H1 (cell line): ENCODE measurements around the gene ZNF292. TPM values are rescaled to one million over a fixed set of nuclear protein-coding genes. Genes with fewer than 3 reads are reported as not detected.

Experiments used
- CTCF ChIA-PET: fragments of 300-600 bp; sonication (Branson Sonifier 250); formaldehyde crosslinking; loops from one replicate; lab custom pipeline; 2021; ENCODE audit not compliant: partially characterized antibody; lab: Charles Lee
- POLR2A ChIA-PET: fragments of 300-600 bp; sonication (Branson Sonifier 250); formaldehyde crosslinking; loops from one replicate; lab custom pipeline; 2021; ENCODE audit warnings: inconsistent platforms; ENCODE audit not compliant: partially characterized antibody; lab: Charles Lee
- DNase-seq, 2 experiments: peaks; one replicate each; pipeline versions ENCODE4 v3.0.0 to v3.0.0-alpha.2; 2010 to 2022; ENCODE audit warnings: low spot score in 2 of 2, low read depth in 1 of 2, mixed read lengths in 1 of 2
- FAIRE-seq: peaks from 2 replicates; lab custom pipeline; 2011; peaks lifted over from hg19 to GRCh38; lab: Jason Lieb, UNC
- H2AFZ ChIP-seq: 2 replicates; pipeline ENCODE4 v1.8.1; 2012; ENCODE audit warnings: low read length, inconsistent platforms
- H2AK5ac ChIP-seq: 2 replicates; pipeline ENCODE4 v1.6.1; 2013; ENCODE audit warnings: low read depth, low read length
- H2BK120ac ChIP-seq: replicated peaks from 2 replicates; pipeline ENCODE3; 2013; ENCODE audit warnings: low read depth, low read length, inconsistent platforms
- H2BK12ac ChIP-seq: 2 replicates; pipeline ENCODE4 v1.6.1; 2013; ENCODE audit warnings: low read depth, low read length
- H2BK15ac ChIP-seq: 2 replicates; pipeline ENCODE4 v1.6.1; 2013; ENCODE audit warnings: low read length
- H2BK20ac ChIP-seq: 2 replicates; pipeline ENCODE4 v1.6.1; 2013; ENCODE audit warnings: low read length
- H2BK5ac ChIP-seq: 2 replicates; pipeline ENCODE4 v1.6.1; 2013; ENCODE audit warnings: low read depth, low read length
- H3K14ac ChIP-seq: 2 replicates; pipeline ENCODE4 v1.6.1; 2013; ENCODE audit warnings: inconsistent platforms; ENCODE audit not compliant: insufficient read length
- H3K18ac ChIP-seq: 2 replicates; pipeline ENCODE4 v1.6.1; 2013; ENCODE audit warnings: low read length; ENCODE audit errors: extremely low read depth
- H3K23ac ChIP-seq: 2 replicates; pipeline ENCODE4 v1.6.1; 2013; ENCODE audit warnings: inconsistent platforms; ENCODE audit not compliant: insufficient read length
- H3K23me2 ChIP-seq: 2 replicates; pipeline ENCODE4 v1.6.1; 2013; ENCODE audit warnings: low read depth, low read length
- H3K27ac ChIP-seq: 2 replicates; pipeline ENCODE4 v1.6.1; 2011; ENCODE audit warnings: low read depth, low read length, inconsistent platforms
- H3K27me3 ChIP-seq, 4 experiments: replicated peaks in 1 of 4; 1 replicate in 1 of 4; 2 replicates in 3 of 4; pipeline versions ENCODE4 v1.6.1 to v1.8.1; 2011 to 2013; ENCODE audit warnings: low read length in 3 of 4, mild to moderate bottlenecking in 3 of 4, inconsistent platforms in 2 of 4, mixed read lengths in 2 of 4, moderate library complexity in 1 of 4; ENCODE audit not compliant: control insufficient read depth in 3 of 4, insufficient read depth in 3 of 4; ENCODE audit errors: extremely low read depth in 1 of 4
- H3K36me3 ChIP-seq, 4 experiments: 2 replicates each; pipeline versions ENCODE4 v1.6.1 to v1.8.1; 2011 to 2013; ENCODE audit warnings: mild to moderate bottlenecking in 4 of 4, low read length in 3 of 4, moderate library complexity in 2 of 4, control low read depth in 1 of 4, inconsistent platforms in 1 of 4; ENCODE audit not compliant: insufficient read depth in 4 of 4, control insufficient read depth in 2 of 4
- H3K4ac ChIP-seq: replicated peaks from 2 replicates; pipeline ENCODE3; 2013; ENCODE audit warnings: low read length, low read depth, mixed read lengths, inconsistent platforms; ENCODE audit not compliant: insufficient read length
- H3K4me1 ChIP-seq, 4 experiments: replicated peaks in 1 of 4; 1 replicate in 1 of 4; 2 replicates in 3 of 4; pipeline versions ENCODE4 v1.6.1 to v1.8.1; 2011 to 2013; ENCODE audit warnings: low read length in 3 of 4, inconsistent platforms in 2 of 4, mixed read lengths in 1 of 4; ENCODE audit not compliant: insufficient read depth in 4 of 4, control insufficient read depth in 3 of 4
- H3K4me2 ChIP-seq, 2 experiments: 2 replicates each; pipeline versions ENCODE4 v1.6.1 to v1.8.1; 2011 to 2013; ENCODE audit warnings: low read depth in 2 of 2, low read length in 2 of 2, control low read depth in 1 of 2, inconsistent platforms in 1 of 2, mild to moderate bottlenecking in 1 of 2; ENCODE audit not compliant: insufficient read depth in 1 of 2
- H3K4me3 ChIP-seq, 4 experiments: fragments of 200-600, 300-600 bp in 1 of 4; sonication (generic), shearing (Covaris generic), sonication (Bioruptor Twin) in 1 of 4; 2 replicates each; pipeline versions ENCODE4 v1.5.1 to v1.8.1; 2011 to 2016; ENCODE audit warnings: low read length in 4 of 4, low read depth in 3 of 4, control low read depth in 2 of 4, inconsistent platforms in 2 of 4, mild to moderate bottlenecking in 2 of 4, mixed read lengths in 1 of 4, moderate library complexity in 1 of 4; ENCODE audit not compliant: insufficient read depth in 2 of 4; ENCODE audit errors: extremely low read depth in 1 of 4
- H3K56ac ChIP-seq: replicated peaks from 2 replicates; pipeline ENCODE3; 2013; ENCODE audit warnings: low read depth, mild to moderate bottlenecking, mixed read lengths, low read length, inconsistent platforms; ENCODE audit not compliant: insufficient read length
- H3K79me1 ChIP-seq: 2 replicates; pipeline ENCODE4 v1.6.1; 2013; ENCODE audit warnings: low read depth, low read length, control low read depth
- H3K79me2 ChIP-seq, 2 experiments: 2 replicates each; pipeline versions ENCODE4 v1.6.1 to v1.8.1; 2012 to 2013; ENCODE audit warnings: low read length in 2 of 2, mild to moderate bottlenecking in 2 of 2, inconsistent platforms in 1 of 2; ENCODE audit not compliant: insufficient read depth in 2 of 2, control insufficient read depth in 1 of 2
- H3K9ac ChIP-seq, 4 experiments: replicated peaks in 1 of 4; 1 replicate in 1 of 4; 2 replicates in 3 of 4; pipeline versions ENCODE4 v1.6.1 to v1.8.1; 2011 to 2013; ENCODE audit warnings: low read depth in 3 of 4, low read length in 3 of 4, control low read depth in 2 of 4, mild to moderate bottlenecking in 2 of 4, moderate library complexity in 2 of 4, inconsistent platforms in 1 of 4; ENCODE audit errors: extremely low read depth in 1 of 4
- H3K9me3 ChIP-seq, 2 experiments: 2 replicates each; pipeline versions ENCODE4 v1.6.1 to v1.8.1; 2012 to 2013; ENCODE audit warnings: mild to moderate bottlenecking in 2 of 2, moderate library complexity in 2 of 2, control low read depth in 1 of 2, inconsistent platforms in 1 of 2, low read depth in 1 of 2, low read length in 1 of 2, mixed read lengths in 1 of 2; ENCODE audit not compliant: insufficient read depth in 2 of 2
- H4K20me1 ChIP-seq, 2 experiments: replicated peaks in 1 of 2; 2 replicates each; pipeline versions ENCODE3 to v1.8.1; 2011 to 2013; ENCODE audit warnings: inconsistent platforms in 2 of 2, low read length in 2 of 2, mild to moderate bottlenecking in 1 of 2; ENCODE audit not compliant: insufficient read depth in 2 of 2, control insufficient read depth in 1 of 2
- H4K5ac ChIP-seq: 2 replicates; pipeline ENCODE4 v1.6.1; 2013; ENCODE audit warnings: low read length, low read depth, mixed read lengths, inconsistent platforms; ENCODE audit not compliant: insufficient read length
- H4K8ac ChIP-seq: 2 replicates; pipeline ENCODE4 v1.8.0; 2013; ENCODE audit warnings: mild to moderate bottlenecking, moderate library complexity, low read length, inconsistent platforms; ENCODE audit not compliant: insufficient read depth; ENCODE audit errors: extremely low read depth
- H4K91ac ChIP-seq: replicated peaks from 2 replicates; pipeline ENCODE3; 2013; ENCODE audit warnings: low read length, mixed read lengths, inconsistent platforms; ENCODE audit not compliant: insufficient read length
- E2F6 ChIP-seq: IDR thresholded peaks from 2 replicates; pipeline ENCODE4 v1.6.1; 2012; ENCODE audit warnings: inconsistent platforms
- USF2 ChIP-seq: IDR thresholded peaks from 2 replicates; pipeline ENCODE4 v1.6.1; 2011; ENCODE audit warnings: low read length, improper control_type of control experiment
- WGBS, 2 experiments: shearing (Covaris generic) in 1 of 2; methylation state at CpG; one replicate each; pipeline versions ENCODE4 v1.1.6 to v1.1.7; 2013 to 2015; ENCODE audit warnings: low lambda C conversion rate in 2 of 2, mixed read lengths in 2 of 2, inconsistent platforms in 1 of 2, low coverage in 1 of 2, missing lambda C conversion rate in 1 of 2; ENCODE audit not compliant: insufficient replicate concordance in 2 of 2, insufficient coverage in 1 of 2, insufficient read length in 1 of 2; ENCODE audit errors: extremely low coverage in 1 of 2, missing lambda C conversion rate in 1 of 2; 5-methylcytosine and 5-hydroxymethylcytosine counted together
- polyA plus RNA-seq, 7 experiments: library from polyadenylated mRNA; depleted of rRNA in 3 of 7; stranded (reverse) in 5 of 7; unstranded in 2 of 7; fragments of >200 nt in 5 of 7; fragments of 200-250 nt in 2 of 7; gene quantifications; 1 replicate in 5 of 7; 2 replicates in 1 of 7; 4 replicates in 1 of 7; pipeline versions ENCODE4 v1.2.1 to v1.2.3, GENCODE V29; 2011 to 2013; ENCODE audit warnings: missing spikeins in 2 of 7, mixed read lengths in 2 of 7
- total RNA-seq: library from RNA; stranded (reverse); fragmentation: NEBNext Ultra II Directional; extraction: Animal tissue kit (Norgen Biotek cat#: 25700); gene quantifications from 2 replicates; pipeline ENCODE4 v1.2.1, GENCODE V29; 2021

Gene ZNF292
- total and polyA plus RNA-seq, 2 of the 8 experiments (the other 6 are each of a cell fraction or from before 2014, with no cell fraction given): 6.8 to 44.2 TPM

- no peak for TF ChIP-seq USF2
- TF ChIP-seq E2F6: 0 out of 2 replicates have a peak, but pooled peaks have one; percentile 25
- no peak overlapping the region for H3K27ac ChIP-seq
- POLR2A ChIA-PET: no interaction called here
Observed at GRCh38 chr6:87122477-87122876, 32.9 kb upstream of the ZNF292 start.

More at GRCh38 chr6:87122477-87122876, 32.9 kb upstream of the ZNF292 start:
- no peak overlapping the region for H4K5ac ChIP-seq
- no peaks in the 10 kb centered on the region for H3K36me3 ChIP-seq
- no peak overlapping the region for H4K91ac ChIP-seq
- no peak overlapping the region for H2AK5ac ChIP-seq
- H2BK15ac ChIP-seq: no peak overlapping the region
- no peak overlapping the region for H2BK120ac ChIP-seq
- no peak overlapping the region for H2BK12ac ChIP-seq
- WGBS, 2 experiments: 82% methylated on average over 40 of the region's 51 CpGs; no CpG with 5 or more reads in 1 of the 2 experiments
- no peak overlapping the region for H3K56ac ChIP-seq
- FAIRE-seq (no peak), DNase-seq (no peak)
- H3K4me3 ChIP-seq: 0 out of 8 replicates have a peak overlapping the region, but pooled peaks of 1 of the 4 experiments have one; percentile 19
- 0 out of 2 replicates have a peak overlapping the region, but pooled peaks have one; percentile 83 for H2AFZ ChIP-seq
- no peaks in the 10 kb centered on the region for H3K27me3 ChIP-seq
- peak overlapping the region in 1 of 2 experiments; percentile 28; a peak in 1 of 4 replicates for H3K4me2 ChIP-seq
- peak overlapping the region; percentile 95; the same call in 1 of the 2 replicates for H4K8ac ChIP-seq
- H4K20me1 ChIP-seq: no peaks in the 10 kb centered on the region
- H3K18ac ChIP-seq: no peak overlapping the region
- H3K79me2 ChIP-seq: no peaks in the 10 kb centered on the region
- H3K9me3 ChIP-seq: 0 out of 4 replicates have a peak, but pooled peaks cover 0 to 2% of the 10 kb centered on the region in 2 experiments
- no peak overlapping the region for H3K23ac ChIP-seq
- H3K9ac ChIP-seq: no peak overlapping the region
- CTCF ChIA-PET: interaction anchor here (1.2 kb wide), 1 partner anchor 44 kb away, joined by 3 read pairs; no protein-coding TSS in a partner anchor
- no peaks in the 10 kb centered on the region for H3K79me1 ChIP-seq
- no peaks in the 10 kb centered on the region for H3K4me1 ChIP-seq
- peaks cover 2% of the 10 kb centered on the region; the same call in 1 of the 2 replicates for H3K23me2 ChIP-seq
- H2BK5ac ChIP-seq: no peak overlapping the region
- no peak overlapping the region for H3K14ac ChIP-seq
- H2BK20ac ChIP-seq: no peak overlapping the region
- no peak overlapping the region for H3K4ac ChIP-seq
